Bronchial epithelial cell (primary cell): Measurements from ENCODE around the gene SSC5D. TPM values are rescaled to one million over a fixed set of nuclear protein-coding genes. Genes with fewer than 3 reads are reported as not detected.
"Not testable (repeated sequence)": the region's sequence is repeated elsewhere in the genome, so short reads cannot be mapped to it uniquely, and the experiment has no call there.

Experiments
- DNase-seq: peaks from one replicate; pipeline ENCODE4 v3.0.0-alpha.2; 2010; ENCODE audit warnings: low read depth
- FAIRE-seq: peaks from 2 replicates; lab custom pipeline; 2011; peaks lifted over from hg19 to GRCh38; lab: Jason Lieb, UNC
- H3K27me3 ChIP-seq: 2 replicates; pipeline ENCODE4 v1.5.1; 2011; ENCODE audit warnings: low read length; ENCODE audit not compliant: control insufficient read depth, insufficient read depth
- H3K36me3 ChIP-seq: 2 replicates; pipeline ENCODE4 v1.5.1; 2011; ENCODE audit warnings: low read length; ENCODE audit not compliant: control insufficient read depth, insufficient read depth
- H3K4me3 ChIP-seq: 2 replicates; pipeline ENCODE4 v1.5.1; 2011; ENCODE audit warnings: mild to moderate bottlenecking, low read depth, low read length, control low read depth
- total RNA-seq: library from RNA; depleted of rRNA; stranded (reverse); fragments of >200 nt; gene quantifications from 2 replicates; pipeline ENCODE4 v1.2.1, GENCODE V29; 2014
- TF ChIP-seq, protein P1 (sequence below): IDR thresholded peaks from 2 replicates; pipeline ENCODE4 v1.5.1; 2011; ENCODE audit warnings: mild to moderate bottlenecking, moderate library complexity, low read length, control low read depth, inconsistent platforms; ENCODE audit not compliant: insufficient read depth, severe bottlenecking

The SSC5D gene
- total RNA-seq, 1 donor from 2014 or later: under 0.01 TPM

DNA sequence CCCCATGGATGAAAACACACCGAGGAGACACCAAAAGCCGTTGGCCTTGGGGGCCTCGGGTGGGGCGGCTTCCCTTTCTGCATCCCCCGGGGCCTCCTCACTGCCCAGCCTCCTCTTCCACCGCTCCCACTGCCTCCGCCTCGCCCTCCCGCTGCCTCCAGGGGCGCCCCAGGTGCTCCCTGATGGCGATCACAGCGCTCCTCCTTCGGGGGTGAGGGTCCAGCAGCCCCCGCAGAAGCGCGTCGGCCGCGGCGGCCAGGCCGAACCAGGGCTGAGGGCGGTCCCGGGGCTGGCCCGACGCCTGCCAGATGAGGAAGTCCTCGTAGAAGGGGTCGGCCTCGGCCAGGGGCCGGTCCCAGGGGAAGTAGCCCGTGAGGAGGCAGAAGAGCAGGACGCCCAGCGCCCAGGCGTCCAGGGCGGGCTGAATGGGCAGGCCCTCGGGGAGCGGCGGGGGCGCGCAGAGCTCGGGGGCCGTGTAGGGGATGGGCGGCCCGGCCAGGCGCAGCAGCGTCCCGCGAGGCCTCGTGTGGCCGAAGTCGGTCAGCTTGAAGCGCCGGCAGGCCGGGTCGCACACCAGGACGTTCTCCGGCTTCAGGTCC lies 41.5 kb downstream of the SSC5D start:
- TF ChIP-seq, protein P1, sequence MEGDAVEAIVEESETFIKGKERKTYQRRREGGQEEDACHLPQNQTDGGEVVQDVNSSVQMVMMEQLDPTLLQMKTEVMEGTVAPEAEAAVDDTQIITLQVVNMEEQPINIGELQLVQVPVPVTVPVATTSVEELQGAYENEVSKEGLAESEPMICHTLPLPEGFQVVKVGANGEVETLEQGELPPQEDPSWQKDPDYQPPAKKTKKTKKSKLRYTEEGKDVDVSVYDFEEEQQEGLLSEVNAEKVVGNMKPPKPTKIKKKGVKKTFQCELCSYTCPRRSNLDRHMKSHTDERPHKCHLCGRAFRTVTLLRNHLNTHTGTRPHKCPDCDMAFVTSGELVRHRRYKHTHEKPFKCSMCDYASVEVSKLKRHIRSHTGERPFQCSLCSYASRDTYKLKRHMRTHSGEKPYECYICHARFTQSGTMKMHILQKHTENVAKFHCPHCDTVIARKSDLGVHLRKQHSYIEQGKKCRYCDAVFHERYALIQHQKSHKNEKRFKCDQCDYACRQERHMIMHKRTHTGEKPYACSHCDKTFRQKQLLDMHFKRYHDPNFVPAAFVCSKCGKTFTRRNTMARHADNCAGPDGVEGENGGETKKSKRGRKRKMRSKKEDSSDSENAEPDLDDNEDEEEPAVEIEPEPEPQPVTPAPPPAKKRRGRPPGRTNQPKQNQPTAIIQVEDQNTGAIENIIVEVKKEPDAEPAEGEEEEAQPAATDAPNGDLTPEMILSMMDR: no peak
- FAIRE-seq: no peak
- no peaks in the 10 kb centered on the region for H3K36me3 ChIP-seq
- no peak overlapping the region for H3K4me3 ChIP-seq
- no peaks in the 10 kb centered on the region for H3K27me3 ChIP-seq
- no peak for DNase-seq

DNA sequence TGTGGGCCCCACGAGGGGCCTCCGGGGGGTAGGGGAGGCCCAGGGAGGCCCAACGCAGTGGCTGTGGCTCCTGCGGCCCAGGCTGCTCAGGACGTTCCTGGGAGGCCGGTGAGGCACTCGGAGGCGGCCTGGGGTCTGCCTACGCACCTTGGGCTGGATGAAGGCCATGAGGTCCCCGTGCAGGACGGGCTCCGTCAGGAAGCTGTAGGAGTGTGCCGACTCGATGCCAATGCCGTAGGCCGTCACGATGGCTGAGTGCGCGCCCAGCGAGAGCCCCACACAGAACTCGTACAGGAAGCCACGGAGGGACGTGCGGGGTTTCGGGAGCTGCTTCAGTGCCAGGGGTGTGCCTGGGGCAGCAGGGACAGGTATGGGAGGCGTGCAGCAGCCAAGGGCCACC lies 42.8 kb downstream of the SSC5D start:
- FAIRE-seq: no peak
- no peaks in the 10 kb centered on the region for H3K27me3 ChIP-seq
- TF ChIP-seq, protein P1: no peak
- no peaks in the 10 kb centered on the region for H3K36me3 ChIP-seq
- H3K4me3 ChIP-seq: no peak overlapping the region
- no peak for DNase-seq

DNA sequence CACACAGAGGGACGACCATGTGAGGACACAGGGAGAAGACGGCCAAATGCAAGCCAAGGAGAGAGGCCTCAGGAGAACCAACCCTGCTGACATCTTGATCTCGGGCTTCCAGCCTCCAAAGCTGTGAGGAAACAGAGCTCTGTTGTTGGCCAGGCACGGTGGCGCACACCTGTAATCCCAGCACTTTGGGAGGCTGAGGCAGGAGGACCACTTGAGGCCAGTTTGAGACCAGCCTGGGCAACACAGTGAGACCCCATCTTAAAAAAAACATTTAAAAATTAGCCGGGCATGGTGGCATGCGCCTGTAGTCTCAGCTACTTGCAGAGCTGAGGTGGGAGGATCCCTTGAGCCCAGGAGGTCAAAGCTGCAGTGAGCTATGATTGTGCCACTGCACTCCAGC lies 46.0 kb downstream of the SSC5D start:
- not testable (repeated sequence) for H3K27me3 ChIP-seq, FAIRE-seq, H3K4me3 ChIP-seq, DNase-seq, H3K36me3 ChIP-seq

DNA sequence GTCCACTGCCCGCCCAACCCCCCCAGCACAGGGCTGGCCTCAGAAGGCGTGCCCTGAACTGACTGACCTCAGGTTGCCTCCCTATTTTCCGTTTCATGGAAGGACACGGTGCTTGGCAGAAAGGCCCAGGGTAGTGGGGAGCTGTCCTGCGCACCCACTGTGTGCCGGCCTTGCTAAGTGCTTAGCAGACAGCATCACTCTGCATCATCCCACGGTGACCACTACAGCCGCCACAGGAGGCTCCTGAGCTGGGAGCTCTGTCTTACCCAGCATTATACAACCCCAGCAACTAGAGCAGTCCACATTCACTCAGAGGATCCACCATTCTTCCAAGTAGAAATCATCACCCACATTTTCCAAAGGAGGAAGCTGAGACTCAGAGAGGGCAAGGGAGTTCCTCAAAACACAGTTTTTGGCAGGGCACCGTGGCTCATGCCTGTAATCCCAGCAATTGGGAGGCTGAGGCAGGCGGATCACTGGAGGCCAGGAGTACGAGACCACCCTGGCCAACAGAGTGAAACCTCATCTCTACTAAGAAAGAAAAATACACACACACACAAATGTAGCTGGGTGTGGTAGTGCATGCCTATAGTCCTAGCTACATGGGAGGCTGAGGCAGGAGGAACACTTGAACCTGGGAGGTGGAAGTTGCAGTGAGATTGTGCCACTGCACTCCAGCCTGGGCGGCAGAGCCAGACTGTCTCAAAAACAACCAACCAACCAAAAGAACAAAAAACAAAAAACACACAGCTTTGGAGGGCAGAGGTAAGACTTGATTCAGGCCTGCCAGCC lies 47.1 kb downstream of the SSC5D start:
- Histone ChIP-seq H3K4me3 (no peak overlapping the region), H3K27me3 (no peaks in the 10 kb centered on the region), H3K36me3 (no peaks in the 10 kb centered on the region)
- TF ChIP-seq, protein P1: no peak
- no peak for DNase-seq
- no peak for FAIRE-seq

DNA sequence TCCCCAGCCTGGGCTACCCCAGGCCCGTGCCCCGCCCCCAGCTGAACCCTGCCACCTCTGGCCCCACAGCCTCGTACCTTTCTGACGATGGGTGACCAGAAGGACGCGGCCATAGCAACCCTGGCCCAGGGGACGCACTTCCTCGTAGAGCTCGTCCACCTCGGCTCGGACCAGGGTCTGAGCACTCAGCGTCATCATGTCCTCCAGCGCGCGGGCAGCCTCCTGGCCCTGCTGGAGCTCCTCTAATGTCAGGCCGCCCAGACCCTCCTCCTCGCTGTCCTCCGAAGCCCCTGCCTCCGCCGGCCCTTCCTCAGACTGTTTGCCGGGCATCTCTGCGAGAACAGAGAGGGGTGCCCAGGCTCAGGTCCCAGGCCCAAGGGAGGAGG lies 47.7 kb downstream of the SSC5D start:
- DNase-seq (no peak), FAIRE-seq (no peak)
- TF ChIP-seq, protein P1: no peak
- no peaks in the 10 kb centered on the region for H3K36me3 ChIP-seq
- no peak overlapping the region for H3K4me3 ChIP-seq
- H3K27me3 ChIP-seq: no peaks in the 10 kb centered on the region

DNA sequence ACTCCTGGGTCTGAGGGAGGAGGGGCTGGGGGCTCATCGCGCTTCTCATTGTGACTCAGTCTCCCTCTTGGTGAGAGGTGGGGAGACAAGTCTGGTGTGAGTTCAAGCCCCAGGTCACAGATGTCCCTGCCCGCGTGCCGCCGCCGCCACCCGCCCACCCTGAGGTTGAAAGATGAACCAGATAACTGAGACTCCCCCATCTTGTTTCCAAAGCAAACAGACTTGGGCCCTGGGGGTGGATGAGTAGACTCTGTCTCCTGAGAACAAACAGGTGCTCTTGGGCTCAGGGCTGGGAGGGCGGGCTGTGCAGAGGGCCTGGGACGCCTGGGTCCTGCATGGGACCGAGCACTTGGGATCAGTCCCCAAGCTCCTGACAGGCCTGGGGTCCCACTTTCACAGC lies 48.1 kb downstream of the SSC5D start:
- TF ChIP-seq, protein P1: no peak
- FAIRE-seq: no peak

More for the DNA sequence above, 48.1 kb downstream of the SSC5D start:
- Histone ChIP-seq H3K27me3 (no peaks in the 10 kb centered on the region), H3K36me3 (no peaks in the 10 kb centered on the region), H3K4me3 (no peak overlapping the region)
- DNase-seq: no peak
